PC-9 (cell line): ENCODE results near the gene USF1. TPM values are rescaled to one million over a fixed set of nuclear protein-coding genes. Genes with fewer than 3 reads are reported as not detected.

Source experiments
- BruUV-seq: library from RNA; stranded (reverse); fragments of 400-500 nt; replicated peaks from 2 replicates; lab custom pipeline; 2021; lab: Mats Ljungman, UMichigan
- CTCF ChIA-PET: fragments of 300-600 bp; sonication (Branson Sonifier 250); formaldehyde crosslinking; loops from one replicate; lab custom pipeline; 2022; ENCODE audit warnings: antibody characterized with exemption; lab: Charles Lee
- POLR2A ChIA-PET: fragments of 300-600 bp; sonication (Branson Sonifier 250); formaldehyde crosslinking; loops from one replicate; lab custom pipeline; 2022; ENCODE audit warnings: antibody characterized with exemption; ENCODE audit not compliant: unreplicated experiment; lab: Charles Lee
- DNase-seq, 2 experiments: peaks; one replicate each; pipeline versions ENCODE4 v3.0.0 to v3.0.0-alpha.2; 2015 to 2022; ENCODE audit warnings: mixed read lengths in 1 of 2
- H2AFZ ChIP-seq: fragments of 200-600 bp; sonication (generic); 2 replicates; pipeline ENCODE4 v1.8.1; 2017; ENCODE audit warnings: antibody characterized with exemption
- H3F3A ChIP-seq: fragments of 200-600 bp; sonication (generic); 2 replicates; pipeline ENCODE4 v1.8.1; 2017; ENCODE audit warnings: antibody characterized with exemption, mild to moderate bottlenecking, low read depth; ENCODE audit not compliant: insufficient read depth
- H3K27ac ChIP-seq: fragments of 200-600 bp; sonication (generic); 2 replicates; pipeline ENCODE4 v1.6.1; 2016; ENCODE audit warnings: mixed run types
- H3K27me3 ChIP-seq: fragments of 200-600 bp; sonication (generic); 2 replicates; pipeline ENCODE4 v1.6.1; 2016; ENCODE audit warnings: low read depth, mixed run types; ENCODE audit not compliant: insufficient read depth
- H3K36me3 ChIP-seq: fragments of 200-600 bp; sonication (generic); 2 replicates; pipeline ENCODE4 v1.6.1; 2016; ENCODE audit warnings: low read depth, mixed run types
- H3K4me1 ChIP-seq: fragments of 200-600 bp; sonication (generic); replicated peaks from 2 replicates; pipeline ENCODE4 v1.6.1; 2016; ENCODE audit warnings: mixed run types; ENCODE audit not compliant: insufficient read depth
- H3K4me2 ChIP-seq: fragments of 200-600 bp; sonication (generic); 2 replicates; pipeline ENCODE4 v1.6.1; 2017; ENCODE audit warnings: mixed run types
- H3K4me3 ChIP-seq: fragments of 200-600 bp; sonication (generic); 2 replicates; pipeline ENCODE4 v1.6.1; 2016; ENCODE audit warnings: mixed run types
- H3K79me2 ChIP-seq: fragments of 200-600 bp; sonication (generic); 2 replicates; pipeline ENCODE4 v1.6.1; 2017; ENCODE audit warnings: low read depth, mixed run types
- H3K9me2 ChIP-seq: fragments of 200-600 bp; sonication (generic); 2 replicates; pipeline ENCODE4 v1.8.1; 2017; ENCODE audit warnings: mild to moderate bottlenecking; ENCODE audit not compliant: insufficient read depth
- H3K9me3 ChIP-seq: fragments of 200-600 bp; sonication (generic); 2 replicates; pipeline ENCODE4 v1.8.1; 2016; ENCODE audit warnings: low read depth; ENCODE audit not compliant: insufficient read depth
- H4K20me1 ChIP-seq: fragments of 200-600 bp; sonication (generic); 2 replicates; pipeline ENCODE4 v1.8.1; 2017; ENCODE audit not compliant: insufficient read depth
- CTCF ChIP-seq: fragments of 200-600 bp; sonication (generic); conservative IDR thresholded peaks from 2 replicates; pipeline ENCODE4 v1.6.1; 2017; ENCODE audit warnings: mixed run types, antibody characterized with exemption, mild to moderate bottlenecking, moderate library complexity
- EZH2 ChIP-seq: fragments of 200-600 bp; sonication (generic); IDR thresholded peaks from 2 replicates; pipeline ENCODE4 v1.8.0; 2017; ENCODE audit warnings: antibody characterized with exemption, low read depth
- intact Hi-C: fragments of 100-400 bp; cut with micrococcal nuclease; formaldehyde crosslinking; loops from one replicate; pipeline ENCODE4 v1.10.0; 2022; ENCODE audit not compliant: unreplicated experiment
- total RNA-seq: library from RNA; stranded (reverse); gene quantifications from 2 replicates; pipeline ENCODE4 v1.2.3, GENCODE V29; 2021

USF1 gene
- total RNA-seq, 1 experiment from 2014 or later: 43.2 TPM

- DNase-seq: peak; percentile 47 to 75
- POLR2A ChIA-PET: no interaction called here
- H3K79me2 ChIP-seq: peaks cover 47% of the 10 kb centered on the region
- no peaks in the 10 kb centered on the region for H3K9me2 ChIP-seq
- H2AFZ ChIP-seq: no peak overlapping the region
- peak overlapping the region; percentile 86 for H3K27ac ChIP-seq
- H3K27me3 ChIP-seq: no peaks in the 10 kb centered on the region
- no TSS peak for BruUV-seq
- H4K20me1 ChIP-seq: no peaks in the 10 kb centered on the region
- CTCF ChIA-PET: interaction anchor here (0.5 kb wide), 1 partner anchor 39 kb away, joined by 13 read pairs; no protein-coding TSS in a partner anchor
- no peak for TF ChIP-seq EZH2
- no peak for TF ChIP-seq CTCF
- no peaks in the 10 kb centered on the region for H3K9me3 ChIP-seq
- no peaks in the 10 kb centered on the region for H3K36me3 ChIP-seq
- peaks cover 29% of the 10 kb centered on the region for H3F3A ChIP-seq
- H3K4me3 ChIP-seq: peak overlapping the region; percentile 61
- intact Hi-C loops: no loop called here
- H3K4me1 ChIP-seq: peaks cover 96% of the 10 kb centered on the region
- H3K4me2 ChIP-seq: peak overlapping the region; percentile 92
These were observed 42.9 kb upstream of the USF1 start for GRCh38 chr1:161088587-161089110.

GRCh38 chr1:161086457-161086856 lies 40.7 kb upstream of the USF1 start:
- intact Hi-C loops: no loop called here
- Histone ChIP-seq H3K4me3 (peak overlapping the region; percentile 7; the same call in 1 of the 2 replicates), H4K20me1 (no peaks in the 10 kb centered on the region), H3K9me3 (no peaks in the 10 kb centered on the region), H3K27me3 (no peaks in the 10 kb centered on the region), H3K4me1 (peaks cover 94% of the 10 kb centered on the region), H2AFZ (no peak overlapping the region), H3K27ac (peak overlapping the region; percentile 34), H3K36me3 (no peaks in the 10 kb centered on the region), H3F3A (peaks cover 37% of the 10 kb centered on the region; the same call in 1 of the 2 replicates), H3K79me2 (peaks cover 56% of the 10 kb centered on the region), H3K4me2 (peak overlapping the region; percentile 92), H3K9me2 (no peaks in the 10 kb centered on the region)
- BruUV-seq: no TSS peak
- POLR2A ChIA-PET: interaction anchor here (0.5 kb wide), 1 partner anchor 371 kb away, joined by 3 read pairs; no protein-coding TSS in a partner anchor
- no peak for DNase-seq
- TF ChIP-seq CTCF (no peak), EZH2 (no peak)
- CTCF ChIA-PET: no interaction called here

GRCh38 chr1:161085165-161085564 lies 39.4 kb upstream of the USF1 start:
- no peaks in the 10 kb centered on the region for H3K27me3 ChIP-seq
- TF ChIP-seq CTCF: no peak
- TF ChIP-seq EZH2: no peak
- no peaks in the 10 kb centered on the region for H4K20me1 ChIP-seq
- H3K36me3 ChIP-seq: no peaks in the 10 kb centered on the region
- H3K79me2 ChIP-seq: peaks cover 69% of the 10 kb centered on the region
- intact Hi-C loops: no loop called here
- H3K4me2 ChIP-seq: peak overlapping the region; percentile 92
- H3K27ac ChIP-seq: peak overlapping the region; percentile 48
- peak overlapping the region; percentile 15; the same call in 1 of the 2 replicates for H3K4me3 ChIP-seq
- no TSS peak for BruUV-seq
- H3F3A ChIP-seq: peaks cover 30% of the 10 kb centered on the region; the same call in 1 of the 2 replicates
- ChIA-PET POLR2A (interaction anchor here (0.6 kb wide), 2 partner anchors 9 to 1297 kb away, joined by 6 to 16 read pairs; no protein-coding TSS in a partner anchor), CTCF (interaction anchor here (0.6 to 0.7 kb wide), 3 partner anchors 36 to 296 kb away, joined by 4 to 7 read pairs (median 6); no protein-coding TSS in a partner anchor)
- no peaks in the 10 kb centered on the region for H3K9me2 ChIP-seq
- peaks cover 92% of the 10 kb centered on the region for H3K4me1 ChIP-seq
- H2AFZ ChIP-seq: no peak overlapping the region
- no peaks in the 10 kb centered on the region for H3K9me3 ChIP-seq
- no peak for DNase-seq
